ENCODE data around the gene GNRHR.
"Not testable (repeated sequence)": the region's sequence is repeated elsewhere in the genome, so short reads cannot be mapped to it uniquely, and the experiment has no call there.

The GNRHR gene

GRCh38 chr4:67712650-67713528 is 41.3 kb downstream of the GNRHR start:
- no peak for TF ChIP-seq CTCF (conservative IDR thresholded peaks at IDR 0.05; ENCODE audit: low read length)
- DNase-seq (ENCODE audit: low read depth) = no peak
- no peak overlapping the region for H3K4me3 ChIP-seq (ENCODE audit: low read length)

GRCh38 chr4:67712000-67712625 is 42.1 kb downstream of the GNRHR start:
- no peak overlapping the region for H3K4me3 ChIP-seq (ENCODE audit: low read length)
- TF ChIP-seq CTCF (conservative IDR thresholded peaks at IDR 0.05; ENCODE audit: low read length) = no peak
- no peak for DNase-seq (ENCODE audit: low read depth)

- H3K4me3 ChIP-seq (ENCODE audit: low read length); DNase-seq (ENCODE audit: low read depth): not testable (repeated sequence)
Measured at GRCh38 chr4:67706682-67707081, 47.5 kb downstream of the GNRHR start.

- DNase-seq (ENCODE audit: low read depth) = no peak
- no peak for TF ChIP-seq CTCF (conservative IDR thresholded peaks at IDR 0.05; ENCODE audit: low read length)
- no peak overlapping the region for H3K4me3 ChIP-seq (ENCODE audit: low read length)
Measured at GRCh38 chr4:67704843-67705242, 49.3 kb downstream of the GNRHR start.

- TF ChIP-seq CTCF (conservative IDR thresholded peaks at IDR 0.05; ENCODE audit: low read length) = no peak
- H3K4me3 ChIP-seq (ENCODE audit: low read length) = no peak overlapping the region
- DNase-seq (ENCODE audit: low read depth) = no peak
Measured at GRCh38 chr4:67702166-67702565, 52.0 kb downstream of the GNRHR start.

DNA sequence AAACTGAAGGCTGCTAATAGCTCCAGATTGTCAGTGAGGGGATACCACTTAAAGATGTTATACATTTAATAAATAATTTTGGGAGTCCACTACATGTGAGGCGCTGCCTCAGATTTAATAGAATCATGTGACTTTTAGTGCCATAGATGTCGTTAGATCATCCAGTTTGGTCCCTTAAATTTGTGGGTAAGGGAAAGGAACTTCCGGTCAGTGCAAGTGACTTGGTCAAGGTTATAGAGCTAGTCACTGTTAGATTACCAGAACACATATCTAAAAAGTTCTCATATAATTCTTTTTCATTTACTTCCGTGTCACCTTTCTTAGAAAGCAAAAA is 52.7 kb downstream of the GNRHR start:
- peak overlapping the region; percentile 82 for H3K4me3 ChIP-seq (ENCODE audit: low read length)
- DNase-seq (ENCODE audit: low read depth) = no peak
- TF ChIP-seq CTCF (conservative IDR thresholded peaks at IDR 0.05; ENCODE audit: low read length) = no peak

DNA sequence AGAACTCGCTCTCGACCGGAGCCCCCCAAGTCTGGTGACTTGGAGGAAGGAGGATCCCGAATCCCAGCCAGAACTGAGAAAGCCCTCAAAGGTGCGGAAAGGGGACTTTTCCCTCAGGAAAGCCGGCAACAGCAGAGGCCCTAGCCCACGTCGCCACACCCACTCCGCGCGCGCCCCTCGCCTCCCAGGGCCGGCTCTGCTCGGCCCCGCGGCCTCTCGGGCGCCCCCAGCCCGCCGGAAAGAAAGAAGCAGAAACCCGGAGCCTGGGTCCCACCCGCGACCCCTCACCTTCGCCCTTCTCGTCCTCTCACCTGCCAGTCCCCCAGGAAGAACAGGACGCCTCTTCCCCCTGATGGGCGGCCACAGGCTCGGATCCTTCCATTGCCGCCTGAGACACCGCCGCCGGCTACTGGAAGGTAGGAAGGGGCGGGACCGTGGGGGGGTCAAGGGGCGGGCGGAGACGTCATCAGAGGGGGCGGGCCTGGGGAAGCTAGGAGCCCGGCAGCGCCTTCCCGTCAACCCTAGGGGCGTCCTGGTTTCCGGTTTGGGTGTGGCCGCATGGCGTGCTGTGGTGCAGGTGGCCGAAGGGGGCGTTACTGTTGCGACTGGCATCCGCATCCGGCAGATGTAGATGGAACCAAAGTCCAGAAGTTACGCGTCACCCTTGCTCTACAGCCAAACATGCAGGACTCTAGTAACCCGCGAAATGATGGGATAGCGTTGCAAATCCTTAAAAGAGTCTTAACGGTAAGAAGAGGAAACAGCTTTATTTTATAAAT is 53.3 kb downstream of the GNRHR start, which contains the start of gene UBA6:
Gene UBA6 (minus strand): TSS at position 418 of the 779 bp plus-strand sequence. CDS start 36 bp downstream, at position 382.
- peak; percentile 96 for DNase-seq (ENCODE audit: low read depth)
- TF ChIP-seq CTCF (conservative IDR thresholded peaks at IDR 0.05; ENCODE audit: low read length) = peak; percentile 44
- H3K4me3 ChIP-seq (ENCODE audit: low read length) = peak within 1 kb of the TSS; percentile 82

Measured in AG10803 (cell line).